GM18508 (cell line): ENCODE results near the gene PAGE3.

Experiments
- ATAC-seq: cut with Tn5 transposase; IDR thresholded peaks from one replicate; pipeline ENCODE4 v1.9.1; 2021; ENCODE audit warnings: moderate number of reproducible peaks; ENCODE audit not compliant: insufficient read depth, unreplicated experiment

The PAGE3 gene, protein sequence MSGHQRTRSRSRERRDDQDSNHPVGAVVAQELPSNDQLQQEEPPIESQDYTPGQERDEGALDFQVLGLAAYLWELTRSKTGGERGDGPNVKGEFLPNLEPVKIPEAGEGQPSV

DNA sequence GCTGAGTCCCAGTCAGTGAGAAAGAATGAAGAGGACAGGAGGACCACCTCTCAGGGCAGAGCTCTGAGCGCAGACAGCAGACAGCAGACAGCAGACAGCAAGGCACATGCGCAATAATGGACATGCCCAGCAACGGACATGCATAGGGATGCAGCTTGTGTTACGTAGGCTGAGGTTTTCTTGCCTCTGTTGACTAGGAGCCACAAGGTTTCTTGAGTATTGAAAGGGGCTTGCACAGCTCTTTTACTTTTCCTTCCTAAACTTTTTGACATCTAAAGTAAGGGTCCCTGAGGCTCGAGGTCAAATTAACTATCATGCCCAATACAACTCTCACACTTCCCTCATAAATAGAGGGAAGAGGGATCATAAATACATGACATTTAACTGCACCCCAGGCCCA, at the start of gene PAGE3:
Gene PAGE3 (minus strand): TSS at position 101 of the 400 bp plus-strand sequence. CDS start 1,013 bp downstream, outside the sequence.
- ATAC-seq = no peak

GRCh38 chrX:55312655-55313054, 47.9 kb upstream of the PAGE3 start:
- no peak for ATAC-seq

DNA sequence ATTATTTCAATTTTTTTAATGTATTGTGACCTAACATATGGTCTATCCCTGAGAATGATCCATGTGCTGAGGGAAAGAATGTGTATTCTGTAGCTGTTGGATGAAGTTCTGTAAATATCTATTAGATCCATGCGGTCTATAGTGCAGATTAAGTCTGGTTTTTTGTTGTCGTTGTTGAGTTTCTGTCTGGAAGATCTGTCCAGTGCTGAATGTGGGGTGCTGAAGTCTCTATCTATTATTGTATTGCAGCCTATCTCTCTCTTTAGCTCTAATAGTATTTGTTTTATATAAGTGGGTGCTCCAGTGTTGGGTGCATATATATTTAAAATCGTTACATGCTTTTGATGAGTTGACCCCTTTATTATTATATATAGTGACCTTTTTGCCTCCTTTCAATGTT, 26.2 kb upstream of the PAGE3 start:
- no peak for ATAC-seq

- ATAC-seq = no peak
Observed at GRCh38 chrX:55279832-55280231, 15.1 kb upstream of the PAGE3 start.

GRCh38 chrX:55260806-55261205, 3.9 kb downstream of the PAGE3 start:
- no peak for ATAC-seq

- no peak for ATAC-seq
Observed at GRCh38 chrX:55253528-55253927, 11.2 kb downstream of the PAGE3 start.

- ATAC-seq = no peak
Observed at GRCh38 chrX:55240788-55241340, 23.9 kb downstream of the PAGE3 start.

GRCh38 chrX:55220119-55220794, 44.5 kb downstream of the PAGE3 start, which contains the start of gene PAGE5:
PAGE5 (plus strand) TSS chrX:55220346; CDS start chrX:55221383, 1,037 bp downstream.
- ATAC-seq = no peak

DNA sequence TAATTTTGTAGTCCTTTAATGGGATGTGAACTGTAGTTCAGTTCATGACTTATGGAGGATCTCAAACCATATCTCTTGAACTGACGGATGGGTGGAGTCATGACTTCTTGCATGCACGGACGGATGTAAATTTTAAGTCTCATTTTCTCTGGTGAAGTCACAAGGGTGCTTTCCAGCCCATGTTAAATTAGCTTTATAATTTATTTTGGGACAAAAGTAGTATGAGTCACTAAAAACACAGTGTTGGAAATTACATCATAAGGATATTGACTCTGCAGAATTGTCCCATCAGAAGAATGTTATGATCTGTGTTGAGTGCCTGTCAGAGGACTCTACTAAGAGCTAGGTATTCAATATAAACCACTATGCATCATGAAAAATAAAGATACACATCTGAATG, 51.3 kb downstream of the PAGE3 start:
- ATAC-seq = no peak

DNA sequence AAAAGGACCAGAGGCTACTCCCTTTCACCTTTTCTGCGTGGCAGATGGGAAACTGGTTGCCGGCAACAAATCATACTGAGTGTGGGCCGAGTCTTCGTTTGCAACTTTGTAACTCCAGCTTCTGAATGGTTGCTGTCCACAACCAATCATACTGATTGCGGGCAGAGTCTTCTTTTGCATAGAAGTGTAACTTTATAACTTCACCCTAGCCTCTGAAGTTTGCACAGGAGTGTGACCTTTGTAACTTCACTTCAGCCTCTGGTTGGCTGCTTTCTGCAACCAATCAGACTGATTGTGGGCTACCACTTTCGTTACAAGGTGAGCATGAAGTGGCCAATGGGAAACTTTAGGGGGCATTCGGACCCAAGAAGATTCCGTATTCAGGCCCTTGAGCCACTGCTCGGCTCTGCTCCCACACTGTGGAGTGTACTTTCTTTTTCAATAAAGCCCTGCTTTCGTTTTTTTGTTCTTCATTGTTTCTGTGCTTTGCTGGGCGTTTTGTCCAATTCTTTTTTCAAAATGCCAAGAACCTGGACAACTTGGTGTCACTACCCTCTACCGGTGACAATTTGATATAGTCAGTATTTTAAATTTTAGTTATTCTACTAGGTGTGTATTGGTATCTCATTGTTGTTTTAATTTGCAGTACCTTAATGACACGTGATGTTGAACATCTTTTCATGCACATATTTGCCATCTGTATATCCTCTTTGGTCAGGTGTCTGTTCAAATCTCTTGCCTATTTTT, 53.6 kb downstream of the PAGE3 start:
- ATAC-seq = no peak
